Gastrocnemius medialis (tissue), 4 donors: Measurements from ENCODE around the gene COL6A2. TPM values are rescaled to one million over a fixed set of nuclear protein-coding genes. Genes with fewer than 3 reads are reported as not detected.
A peak's percentile ranks its signal among the peaks of the same experiment; 100 is the strongest.

Experiments used
- ATAC-seq, 2 donors: fragments of 150-250 bp; one replicate each; pipeline ENCODE4 v1.9.1; 2016
- DNase-seq, 2 donors: peaks; one replicate each; pipeline ENCODE4 v3.0.0-alpha.2; 2019
- H3K27ac ChIP-seq, 4 donors: fragments of 200-600 bp; sonication (generic); 1 replicate in 1 of 4; 2 replicates in 3 of 4; pipeline ENCODE4 v1.5.1; 2016 to 2018; ENCODE audit warnings: mild to moderate bottlenecking in 2 of 4, moderate library complexity in 1 of 4
- H3K27me3 ChIP-seq, 3 donors: fragments of 200-600 bp; sonication (generic) in 2 of 3; 1 replicate in 1 of 3; 2 replicates in 2 of 3; pipeline versions ENCODE4 v1.5.1 to v1.6.0; 2016 to 2019; ENCODE audit warnings: mild to moderate bottlenecking in 1 of 3, moderate library complexity in 1 of 3
- H3K36me3 ChIP-seq, 2 donors: fragments of 200-600 bp; sonication (generic) in 1 of 2; one replicate each; pipeline ENCODE4 v1.5.1; 2017 to 2018
- H3K4me1 ChIP-seq, 2 donors: fragments of 200-600 bp; sonication (generic) in 1 of 2; one replicate each; pipeline ENCODE4 v1.5.1; 2016 to 2017; ENCODE audit warnings: mild to moderate bottlenecking in 2 of 2
- H3K4me3 ChIP-seq, 4 donors: fragments of 200-600 bp; sonication (generic) in 3 of 4; 1 replicate in 1 of 4; 2 replicates in 3 of 4; pipeline ENCODE4 v1.5.1; 2016 to 2019; ENCODE audit warnings: mild to moderate bottlenecking in 2 of 4
- H3K9me3 ChIP-seq, 3 donors: fragments of 200-600 bp; sonication (generic) in 2 of 3; 1 replicate in 1 of 3; 2 replicates in 2 of 3; pipeline ENCODE4 v1.5.1; 2016 to 2019
- CTCF ChIP-seq, 5 experiments: fragments of 450-650 bp in 3 of 5; fragments of 200-600 bp in 2 of 5; sonication (generic) in 2 of 5; IDR thresholded peaks in 4 of 5; conservative IDR thresholded peaks in 1 of 5; 1 replicate in 4 of 5; 2 replicates in 1 of 5; pipeline ENCODE4 v1.5.1; 2016 to 2019; ENCODE audit warnings: antibody characterized with exemption in 5 of 5, mild to moderate bottlenecking in 3 of 5, moderate library complexity in 3 of 5
- POLR2A ChIP-seq, 2 donors: fragments of 450-650 bp; IDR thresholded peaks; one replicate each; pipeline ENCODE4 v1.6.1; 2017; ENCODE audit warnings: antibody characterized with exemption in 2 of 2, mild to moderate bottlenecking in 2 of 2, moderate library complexity in 2 of 2
- in situ Hi-C, 4 donors: fragments of 200-750 bp; cut with MboI; loops; one replicate each; pipeline versions ENCODE4 v1.15.0 to v1.8.0; 2017; ENCODE audit warnings: low sequenced_read_pairs in 4 of 4
- intact Hi-C: fragments of 100-400 bp; cut with DNase I; formaldehyde crosslinking; loops from one replicate; pipeline ENCODE4 v1.15.1; 2023; ENCODE audit warnings: low total_unique reads
- total RNA-seq, 4 donors: library from RNA; depleted of rRNA; stranded (reverse); fragments of >200 nt; gene quantifications; one replicate each; pipeline versions ENCODE4 v1.1.0 to v1.2.3, GENCODE V29; 2016

The COL6A2 gene
- total RNA-seq, 4 donors from 2014 or later, result 44.0 to 141 (median 88.4) TPM

DNA sequence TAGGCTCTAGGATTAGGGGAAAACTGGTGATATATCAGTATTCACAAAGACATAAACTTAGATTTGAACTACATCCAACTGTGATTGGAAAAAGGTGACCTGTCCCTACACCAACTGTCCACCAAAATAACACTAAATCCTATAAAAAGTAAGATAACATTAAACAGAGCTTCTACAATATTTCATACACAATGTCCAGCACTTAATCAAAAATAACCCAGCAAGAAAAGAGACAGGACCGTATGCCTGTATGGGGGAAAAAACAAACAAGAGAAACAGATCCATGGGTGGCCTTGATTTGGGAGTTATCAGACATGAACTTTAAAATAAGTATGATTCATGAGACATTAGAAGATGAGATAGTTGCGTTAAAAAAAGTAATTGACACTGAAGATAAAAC lies 9.7 kb upstream of the COL6A2 start:
- H3K27me3 ChIP-seq, result peaks cover 9 to 15% (median 13%) of the 10 kb centered on the region in 3 donors
- no peak for DNase-seq
- intact Hi-C loops, result no loop called here
- no peaks in the 10 kb centered on the region for H3K4me1 ChIP-seq
- TF ChIP-seq POLR2A (IDR thresholded peaks at IDR 0.05) (no peak), CTCF (IDR thresholded peaks at IDR 0.05 in 4 of 5, conservative IDR thresholded peaks at IDR 0.05 in 1 of 5) (no peak)
- H3K9me3 ChIP-seq, result no peaks in the 10 kb centered on the region
- in situ Hi-C loops, result no loop called here
- H3K4me3 ChIP-seq, result no peak overlapping the region
- no peak overlapping the region for H3K27ac ChIP-seq
- H3K36me3 ChIP-seq, result no peaks in the 10 kb centered on the region
- ATAC-seq, result no peak

- DNase-seq (no peak), ATAC-seq (no peak)
- H3K27ac ChIP-seq, result no peak overlapping the region
- no peaks in the 10 kb centered on the region for H3K36me3 ChIP-seq
- no peaks in the 10 kb centered on the region for H3K4me1 ChIP-seq
- H3K27me3 ChIP-seq, result peaks cover 0 to 6% (median 4%) of the 10 kb centered on the region in 3 donors
- no peak overlapping the region for H3K4me3 ChIP-seq
- in situ Hi-C loops, result no loop called here
- TF ChIP-seq POLR2A (IDR thresholded peaks at IDR 0.05), result no peak
- no peak for TF ChIP-seq CTCF (IDR thresholded peaks at IDR 0.05 in 4 of 5, conservative IDR thresholded peaks at IDR 0.05 in 1 of 5)
- intact Hi-C loops, result no loop called here
- no peaks in the 10 kb centered on the region for H3K9me3 ChIP-seq
Observed at GRCh38 chr21:46089285-46089684, 8.6 kb upstream of the COL6A2 start.

DNA sequence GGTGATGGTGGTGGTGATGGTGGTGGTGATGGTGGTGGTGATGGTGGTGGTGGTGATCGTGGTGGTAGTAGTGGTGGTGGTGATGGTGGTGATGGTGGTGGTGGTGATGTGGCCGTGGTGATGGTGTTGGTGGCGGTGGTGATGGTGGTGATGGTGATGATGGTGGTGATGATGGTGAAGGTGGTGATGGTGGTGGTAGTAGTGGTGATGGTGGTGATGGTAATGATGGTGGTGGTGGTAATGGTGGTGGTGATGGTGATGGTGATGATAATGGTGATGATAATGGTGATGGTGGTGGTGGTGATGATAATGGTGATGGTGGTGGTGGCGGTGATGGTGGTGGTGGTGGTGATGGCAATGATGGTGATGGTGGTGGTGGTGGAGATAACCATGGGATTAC lies 6.8 kb upstream of the COL6A2 start:
- H3K4me3 ChIP-seq, result no peak overlapping the region
- DNase-seq (no peak), ATAC-seq (no peak)
- intact Hi-C loops (no loop called here), in situ Hi-C loops (no loop called here)
- no peaks in the 10 kb centered on the region for H3K9me3 ChIP-seq
- TF ChIP-seq CTCF (IDR thresholded peaks at IDR 0.05 in 4 of 5, conservative IDR thresholded peaks at IDR 0.05 in 1 of 5) (no peak), POLR2A (IDR thresholded peaks at IDR 0.05) (no peak)
- peak overlapping the region; percentile 62 to 82 (median 75) for H3K27ac ChIP-seq
- H3K27me3 ChIP-seq, result peaks cover 0 to 4% (median 0%) of the 10 kb centered on the region in 3 donors
- no peaks in the 10 kb centered on the region for H3K36me3 ChIP-seq
- H3K4me1 ChIP-seq, result no peaks in the 10 kb centered on the region

DNA sequence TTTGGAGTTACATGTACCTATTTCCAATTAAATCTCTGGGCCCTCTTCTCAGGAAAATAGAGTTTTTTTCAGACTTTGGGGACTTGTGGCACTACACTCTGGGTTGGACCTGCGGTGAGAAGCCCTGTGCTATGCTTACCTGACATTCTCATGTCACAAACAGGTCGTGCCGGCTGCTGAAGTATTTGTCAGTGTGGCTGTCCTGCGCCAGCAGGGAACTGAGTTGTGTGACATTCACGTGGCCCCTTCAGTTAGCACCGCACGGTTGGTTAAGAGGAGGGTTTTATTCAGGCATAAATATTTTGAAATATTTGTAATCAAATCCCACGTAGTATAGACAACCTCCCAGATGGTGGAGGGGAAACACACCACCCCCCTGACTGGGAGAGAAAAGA lies 6.3 kb upstream of the COL6A2 start:
- intact Hi-C loops, result no loop called here
- peak overlapping the region in 2 of 4 donors; percentile 29 to 34 for H3K4me3 ChIP-seq

More for the DNA sequence above, 6.3 kb upstream of the COL6A2 start:
- H3K27ac ChIP-seq, result peak overlapping the region; percentile 62 to 82 (median 75)
- no peak for TF ChIP-seq POLR2A (IDR thresholded peaks at IDR 0.05)
- no peak for TF ChIP-seq CTCF (IDR thresholded peaks at IDR 0.05 in 4 of 5, conservative IDR thresholded peaks at IDR 0.05 in 1 of 5)
- no peaks in the 10 kb centered on the region for H3K9me3 ChIP-seq
- no peak for DNase-seq
- ATAC-seq, result no peak
- H3K27me3 ChIP-seq, result peaks cover 0 to 8% (median 2%) of the 10 kb centered on the region in 3 donors
- no peaks in the 10 kb centered on the region for H3K36me3 ChIP-seq
- in situ Hi-C loops, result no loop called here
- no peaks in the 10 kb centered on the region for H3K4me1 ChIP-seq
